ENCODE measurements around the gene GALC.
A peak's percentile ranks its signal among the peaks of the same experiment; 100 is the strongest.

The GALC gene

DNA sequence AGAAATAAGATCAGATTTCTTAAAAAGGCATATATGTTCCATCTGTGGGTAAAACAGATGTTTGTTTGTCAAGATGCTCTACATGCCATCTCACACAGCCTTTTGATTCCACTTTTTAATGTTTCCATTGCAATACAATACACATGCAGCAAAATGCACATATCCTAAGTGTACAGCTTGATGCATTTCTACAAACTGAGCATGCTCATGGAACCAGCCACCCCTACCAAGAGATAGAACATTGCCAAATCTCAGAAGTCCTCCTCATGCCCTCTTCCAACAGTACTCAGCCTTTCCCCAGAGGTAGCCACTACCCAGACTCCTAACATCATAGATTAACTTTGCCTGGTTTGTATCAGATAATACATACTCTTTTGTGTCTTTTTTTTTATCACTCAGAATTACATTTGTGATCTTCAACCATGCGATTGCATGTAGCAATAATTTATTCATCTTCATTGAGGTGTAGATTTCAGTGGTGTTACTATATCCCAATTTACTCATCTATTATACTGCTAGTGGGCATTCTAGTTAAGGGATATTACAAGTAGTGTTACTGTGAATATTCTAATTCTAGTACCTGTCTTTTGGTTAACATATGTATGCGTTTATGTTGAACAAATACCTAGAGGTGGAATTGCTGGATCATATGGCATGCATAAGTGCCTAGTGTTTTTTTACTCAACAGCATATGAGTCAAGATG lies 15.2 kb upstream of the GALC start:
- DNase-seq (ENCODE audit: insufficient read length, low spot score) (no peak), FAIRE-seq (peak; percentile 70)
- no peak for TF ChIP-seq POLR2A (IDR thresholded peaks at IDR 0.05; ENCODE audit: low read depth, low read length)
- no peak for TF ChIP-seq POLR2AphosphoS5 (IDR thresholded peaks at IDR 0.05; ENCODE audit: low read depth, low read length)
- TF ChIP-seq PAX5 (IDR thresholded peaks at IDR 0.05; ENCODE audit: insufficient read depth, low read length, severe bottlenecking) = no peak
- no peak for TF ChIP-seq TAF1 (IDR thresholded peaks at IDR 0.05; ENCODE audit: low read depth, low read length)
- TF ChIP-seq POU2F2 (IDR thresholded peaks at IDR 0.05; ENCODE audit: low read depth, low read length) = no peak
- no peak for TF ChIP-seq SPI1 (IDR thresholded peaks at IDR 0.05; ENCODE audit: low read depth, low read length)

DNA sequence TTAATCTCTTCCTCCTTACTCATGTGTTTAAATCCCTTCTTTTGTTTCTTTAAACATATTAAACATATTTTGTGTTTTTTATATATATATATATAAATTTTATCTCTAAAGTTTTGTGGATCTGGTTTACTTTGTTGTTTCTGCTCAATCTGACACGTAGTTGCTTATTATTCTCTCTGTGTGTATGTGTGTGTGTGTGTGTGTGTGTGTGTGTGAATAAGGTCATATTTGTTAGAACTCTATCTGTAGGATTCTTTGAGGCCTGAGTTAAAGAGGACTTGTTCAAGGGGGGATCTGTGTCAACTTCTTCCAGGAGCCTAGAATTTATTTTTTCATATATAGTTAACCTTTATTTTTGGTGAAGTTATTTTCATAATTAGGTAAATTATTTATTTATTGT lies 14.6 kb upstream of the GALC start:
- TF ChIP-seq SPI1 (IDR thresholded peaks at IDR 0.05; ENCODE audit: low read depth, low read length) (no peak), TAF1 (IDR thresholded peaks at IDR 0.05; ENCODE audit: low read depth, low read length) (no peak), POLR2A (IDR thresholded peaks at IDR 0.05; ENCODE audit: low read depth, low read length) (no peak), POU2F2 (IDR thresholded peaks at IDR 0.05; ENCODE audit: low read depth, low read length) (no peak), POLR2AphosphoS5 (IDR thresholded peaks at IDR 0.05; ENCODE audit: low read depth, low read length) (no peak), PAX5 (IDR thresholded peaks at IDR 0.05; ENCODE audit: insufficient read depth, low read length, severe bottlenecking) (no peak)
- no peak for FAIRE-seq
- no peak for DNase-seq (ENCODE audit: insufficient read length, low spot score)

DNA sequence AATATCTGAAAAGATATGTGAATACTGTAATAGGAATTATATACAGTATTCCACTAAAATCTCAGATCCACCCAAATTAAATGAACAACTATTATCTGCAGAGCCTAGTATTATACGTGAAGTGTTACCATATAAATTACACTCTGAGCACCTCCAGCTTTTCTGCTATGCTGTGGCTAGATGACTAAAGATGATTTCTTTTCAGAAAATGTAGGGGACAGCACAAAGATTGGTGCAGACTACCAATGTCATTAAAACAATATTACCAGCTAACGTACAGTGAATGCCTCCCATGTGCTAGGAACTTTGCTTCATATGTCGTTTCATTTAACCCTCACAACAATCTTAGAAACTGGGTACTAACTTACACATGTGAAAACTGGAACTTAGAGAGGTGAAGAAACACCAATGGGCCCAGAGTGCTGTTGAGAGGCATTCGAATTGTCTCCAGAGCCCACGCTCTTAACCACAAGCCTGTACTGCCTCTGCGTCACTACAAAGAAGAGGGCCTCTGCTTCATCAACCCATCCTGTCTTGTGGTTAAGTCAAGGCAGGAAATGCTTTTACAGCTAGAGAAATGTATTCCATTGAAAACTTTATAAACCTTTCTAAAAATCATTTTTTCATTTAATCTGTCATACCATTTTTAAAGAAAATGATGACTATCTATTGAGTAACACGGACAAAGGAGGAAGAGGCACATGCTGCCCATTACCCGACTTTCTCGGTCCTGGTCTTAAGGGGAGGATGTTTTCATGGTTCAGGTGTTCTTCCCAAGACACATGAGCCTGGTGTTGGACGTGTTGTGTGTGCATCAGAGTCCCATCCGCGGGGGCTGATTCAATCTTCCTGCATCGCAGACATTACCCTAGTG lies 13.2 kb upstream of the GALC start:
- no peak for DNase-seq (ENCODE audit: insufficient read length, low spot score)
- TF ChIP-seq POU2F2 (IDR thresholded peaks at IDR 0.05; ENCODE audit: low read depth, low read length) (peak; percentile 83), PAX5 (IDR thresholded peaks at IDR 0.05; ENCODE audit: insufficient read depth, low read length, severe bottlenecking) (no peak), SPI1 (IDR thresholded peaks at IDR 0.05; ENCODE audit: low read depth, low read length) (no peak), POLR2AphosphoS5 (IDR thresholded peaks at IDR 0.05; ENCODE audit: low read depth, low read length) (peak; percentile 59), TAF1 (IDR thresholded peaks at IDR 0.05; ENCODE audit: low read depth, low read length) (peak; percentile 43; the same call in 1 of the 2 replicates), POLR2A (IDR thresholded peaks at IDR 0.05; ENCODE audit: low read depth, low read length) (peak; percentile 80)
- peak; percentile 91 for FAIRE-seq

DNA sequence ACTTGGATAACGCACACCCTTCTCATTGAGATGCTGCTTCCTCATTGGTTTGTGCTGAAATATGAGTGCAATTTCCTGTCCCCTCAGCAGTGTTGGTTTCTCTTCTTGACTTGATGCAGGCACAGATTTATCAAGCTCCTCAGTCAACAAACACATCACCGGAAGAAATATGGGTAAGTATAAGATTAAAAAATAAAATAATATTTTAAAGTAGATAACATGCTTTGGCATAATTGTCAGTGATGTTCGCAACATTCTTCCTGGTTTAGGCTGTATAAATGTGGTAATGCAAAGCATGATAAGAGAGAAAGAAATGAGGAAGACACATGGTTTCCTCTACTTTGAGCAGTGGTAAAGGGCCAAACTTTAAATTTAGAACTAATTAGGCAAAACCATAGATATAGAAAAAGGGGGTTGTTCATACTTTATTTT lies 12.1 kb upstream of the GALC start, which contains the start of gene GPR65:
TSS of gene GPR65 (plus strand) at position 86 of the 432 bp plus-strand sequence. CDS start 5,713 bp downstream, outside the sequence.
- DNase-seq (ENCODE audit: insufficient read length, low spot score) (no peak), FAIRE-seq (peak; percentile 81)
- TF ChIP-seq PAX5 (IDR thresholded peaks at IDR 0.05; ENCODE audit: insufficient read depth, low read length, severe bottlenecking) = no peak
- peak; percentile 44; the same call in 1 of the 2 replicates for TF ChIP-seq SPI1 (IDR thresholded peaks at IDR 0.05; ENCODE audit: low read depth, low read length)
- TF ChIP-seq POU2F2 (IDR thresholded peaks at IDR 0.05; ENCODE audit: low read depth, low read length) = no peak
- peak; percentile 84 for TF ChIP-seq TAF1 (IDR thresholded peaks at IDR 0.05; ENCODE audit: low read depth, low read length)
- TF ChIP-seq POLR2AphosphoS5 (IDR thresholded peaks at IDR 0.05; ENCODE audit: low read depth, low read length) = peak; percentile 83
- peak; percentile 90 for TF ChIP-seq POLR2A (IDR thresholded peaks at IDR 0.05; ENCODE audit: low read depth, low read length)

DNA sequence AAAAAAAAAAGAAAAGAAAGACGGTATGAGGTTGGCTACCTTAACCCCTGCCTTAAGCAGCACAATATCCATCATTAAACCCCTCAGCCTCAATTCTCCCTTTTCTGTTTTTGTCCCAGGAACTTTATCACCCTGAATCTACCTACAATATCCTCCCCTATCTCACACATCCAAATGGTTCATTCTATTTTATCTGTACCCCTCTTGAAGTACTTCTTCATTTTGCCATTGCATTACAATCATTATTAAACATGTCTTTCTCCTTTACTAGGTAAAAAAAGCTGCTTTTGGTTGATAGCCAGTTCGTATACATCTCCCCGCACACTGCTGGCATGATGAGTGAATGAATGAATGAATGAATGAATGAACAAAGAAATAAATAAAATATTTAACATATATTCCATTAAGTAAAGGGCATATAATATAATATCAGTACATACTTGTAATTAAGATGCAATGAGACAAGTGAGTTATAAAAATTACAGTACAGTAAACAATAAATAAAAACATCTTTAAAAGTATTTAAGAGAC lies 11.6 kb upstream of the GALC start:
- no peak for DNase-seq (ENCODE audit: insufficient read length, low spot score)
- no peak for TF ChIP-seq SPI1 (IDR thresholded peaks at IDR 0.05; ENCODE audit: low read depth, low read length)
- no peak for TF ChIP-seq PAX5 (IDR thresholded peaks at IDR 0.05; ENCODE audit: insufficient read depth, low read length, severe bottlenecking)
- TF ChIP-seq POLR2AphosphoS5 (IDR thresholded peaks at IDR 0.05; ENCODE audit: low read depth, low read length) = no peak
- TF ChIP-seq TAF1 (IDR thresholded peaks at IDR 0.05; ENCODE audit: low read depth, low read length) = no peak
- no peak for TF ChIP-seq POU2F2 (IDR thresholded peaks at IDR 0.05; ENCODE audit: low read depth, low read length)
- TF ChIP-seq POLR2A (IDR thresholded peaks at IDR 0.05; ENCODE audit: low read depth, low read length) = no peak
- no peak for FAIRE-seq

DNA sequence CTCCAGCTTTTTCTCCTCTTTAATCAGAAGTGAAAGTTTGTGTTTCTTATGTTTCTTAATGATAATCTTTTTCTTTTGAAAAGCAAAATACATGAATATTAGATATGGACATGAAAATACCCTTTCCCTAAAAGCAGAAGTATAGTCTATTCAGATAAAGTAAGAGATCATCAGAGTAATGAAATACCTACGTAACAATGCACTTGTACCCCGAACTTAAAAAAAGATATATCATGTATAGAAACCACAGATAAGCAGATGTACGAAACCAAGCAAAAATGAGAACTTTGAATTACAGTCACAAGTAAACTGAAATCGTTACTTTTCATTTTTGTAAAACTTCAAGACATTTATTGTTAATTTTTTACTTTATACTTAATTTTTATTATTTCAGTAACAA lies 10.4 kb upstream of the GALC start:
- TF ChIP-seq SPI1 (IDR thresholded peaks at IDR 0.05; ENCODE audit: low read depth, low read length) (no peak), POU2F2 (IDR thresholded peaks at IDR 0.05; ENCODE audit: low read depth, low read length) (no peak), TAF1 (IDR thresholded peaks at IDR 0.05; ENCODE audit: low read depth, low read length) (no peak), POLR2AphosphoS5 (IDR thresholded peaks at IDR 0.05; ENCODE audit: low read depth, low read length) (no peak), POLR2A (IDR thresholded peaks at IDR 0.05; ENCODE audit: low read depth, low read length) (no peak), PAX5 (IDR thresholded peaks at IDR 0.05; ENCODE audit: insufficient read depth, low read length, severe bottlenecking) (no peak)
- no peak for FAIRE-seq
- DNase-seq (ENCODE audit: insufficient read length, low spot score) = no peak

DNA sequence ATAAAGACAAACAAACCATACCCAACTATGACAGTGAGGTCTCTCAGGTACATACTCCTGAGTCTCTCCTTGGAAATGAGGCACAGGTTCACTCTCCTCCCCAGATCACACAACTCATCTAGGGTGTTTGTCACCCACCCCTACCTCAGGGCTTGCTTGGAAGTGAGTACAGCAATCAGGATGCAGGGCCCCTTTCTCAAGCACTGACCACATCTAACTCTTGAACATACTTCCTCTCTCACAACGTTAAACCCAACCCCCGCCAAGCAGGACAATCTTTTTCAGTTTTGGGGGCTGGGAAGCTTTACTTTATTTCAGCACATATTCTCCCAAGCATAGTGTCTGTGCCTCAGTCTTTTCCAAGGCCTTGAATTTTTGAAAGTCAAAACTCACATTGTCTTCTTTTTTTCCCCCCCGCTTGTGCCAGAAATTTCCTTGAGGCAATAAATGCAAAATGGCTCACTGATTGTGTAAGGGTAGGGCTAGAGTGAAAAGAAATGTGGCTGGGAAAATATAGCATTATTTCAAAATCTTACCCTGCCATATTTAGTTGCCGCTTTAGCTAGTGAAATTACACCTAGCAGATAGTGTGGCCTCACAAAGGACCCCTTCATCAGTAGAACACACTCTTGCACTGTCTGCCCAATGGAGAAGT lies 9.6 kb upstream of the GALC start:
- TF ChIP-seq PAX5 (IDR thresholded peaks at IDR 0.05; ENCODE audit: insufficient read depth, low read length, severe bottlenecking) = no peak
- 0 out of 2 replicates have a peak, but pooled peaks have one; percentile 30 for TF ChIP-seq POU2F2 (IDR thresholded peaks at IDR 0.05; ENCODE audit: low read depth, low read length)
- TF ChIP-seq POLR2A (IDR thresholded peaks at IDR 0.05; ENCODE audit: low read depth, low read length) = no peak
- TF ChIP-seq TAF1 (IDR thresholded peaks at IDR 0.05; ENCODE audit: low read depth, low read length) = no peak
- peak; percentile 82 for TF ChIP-seq SPI1 (IDR thresholded peaks at IDR 0.05; ENCODE audit: low read depth, low read length)
- TF ChIP-seq POLR2AphosphoS5 (IDR thresholded peaks at IDR 0.05; ENCODE audit: low read depth, low read length) = no peak
- FAIRE-seq (peak; percentile 75), DNase-seq (ENCODE audit: insufficient read length, low spot score) (no peak)

DNA sequence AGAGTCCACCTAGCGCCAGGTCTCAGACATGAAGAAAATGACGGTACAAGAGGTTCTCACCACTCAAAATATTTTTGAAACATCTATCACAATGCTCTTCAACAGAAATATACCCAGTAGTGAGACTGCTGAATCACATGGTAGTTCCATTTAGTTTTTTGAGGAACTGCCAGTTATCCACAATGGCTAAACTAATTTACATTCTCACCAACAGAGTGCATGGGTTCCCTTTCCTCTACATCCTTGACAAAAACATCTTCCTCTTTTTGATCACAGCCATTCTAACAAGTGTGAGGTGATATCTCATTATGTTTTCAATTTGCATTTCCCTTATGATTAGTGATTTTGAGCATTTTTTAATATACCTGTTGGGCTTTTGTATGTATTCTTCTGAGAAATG lies 6.3 kb upstream of the GALC start:
- no peak for TF ChIP-seq POLR2AphosphoS5 (IDR thresholded peaks at IDR 0.05; ENCODE audit: low read depth, low read length)
- no peak for TF ChIP-seq POLR2A (IDR thresholded peaks at IDR 0.05; ENCODE audit: low read depth, low read length)
- TF ChIP-seq POU2F2 (IDR thresholded peaks at IDR 0.05; ENCODE audit: low read depth, low read length) = no peak
- no peak for TF ChIP-seq TAF1 (IDR thresholded peaks at IDR 0.05; ENCODE audit: low read depth, low read length)
- no peak for TF ChIP-seq PAX5 (IDR thresholded peaks at IDR 0.05; ENCODE audit: insufficient read depth, low read length, severe bottlenecking)
- TF ChIP-seq SPI1 (IDR thresholded peaks at IDR 0.05; ENCODE audit: low read depth, low read length) = no peak
- DNase-seq (ENCODE audit: insufficient read length, low spot score) (no peak), FAIRE-seq (peak; percentile 9)
